GM12878 (cell line): ENCODE measurements around the gene DEK. TPM values are rescaled to one million over a fixed set of nuclear protein-coding genes. Genes with fewer than 3 reads are reported as not detected.

Experiments used
- ATAC-seq: fragments of 200-7000 bp; cut with Tn5 transposase; 3 replicates; pipeline ENCODE4 v1.9.1; 2020; ENCODE audit warnings: mild to moderate bottlenecking, moderate library complexity
- BruUV-seq: library from RNA; stranded (reverse); fragments of 400-500 nt; replicated peaks from 2 replicates; lab custom pipeline; 2021; lab: Mats Ljungman, UMichigan
- CTCF ChIA-PET: fragments of 300-600 bp; sonication (Branson Sonifier 250); formaldehyde crosslinking; extraction: SDS; loops from one replicate; lab custom pipeline; 2021; ENCODE audit warnings: inconsistent platforms; lab: Yijun Ruan, JAX
- POLR2A ChIA-PET: fragments of 350-600 bp; formaldehyde crosslinking; extraction: SDS; loops from one replicate; lab custom pipeline; 2021; ENCODE audit warnings: inconsistent platforms; lab: Charles Lee
- RAD21 ChIA-PET: fragments of 300-600 bp; sonication (Branson Sonifier 250); formaldehyde crosslinking; loops from one replicate; lab custom pipeline; 2023; ENCODE audit warnings: antibody characterized with exemption; ENCODE audit not compliant: unreplicated experiment; lab: Charles Lee
- SMC1A ChIA-PET: fragments of 300-600 bp; sonication (Branson Sonifier 250); formaldehyde crosslinking; loops from one replicate; lab custom pipeline; 2023; ENCODE audit not compliant: unreplicated experiment, uncharacterized antibody; lab: Charles Lee
- DNase-seq: peaks from one replicate; pipeline ENCODE4 v3.0.0-alpha.2; 2011; ENCODE audit warnings: low read depth, low spot score
- FAIRE-seq: peaks from 3 replicates; lab custom pipeline; 2011; peaks lifted over from hg19 to GRCh38; lab: Jason Lieb, UNC
- H2AFZ ChIP-seq: 2 replicates; pipeline ENCODE4 v1.6.0; 2011; ENCODE audit warnings: low read depth, low read length, control low read depth; ENCODE audit not compliant: control insufficient read depth
- H3K27ac ChIP-seq: 2 replicates; pipeline ENCODE4 v1.5.1; 2011; ENCODE audit warnings: control low read depth; ENCODE audit not compliant: control insufficient read depth, insufficient read depth
- H3K27me3 ChIP-seq, 2 experiments: replicated peaks in 1 of 2; 2 replicates each; pipeline versions ENCODE4 v1.6.0 to v1.6.1; 2011; ENCODE audit warnings: low read length in 1 of 2; ENCODE audit not compliant: control insufficient read depth in 2 of 2, insufficient read depth in 2 of 2
- H3K36me3 ChIP-seq, 2 experiments: 2 replicates each; pipeline ENCODE4 v1.5.1; 2011; ENCODE audit warnings: low read length in 1 of 2; ENCODE audit not compliant: control insufficient read depth in 2 of 2, insufficient read depth in 2 of 2
- H3K4me1 ChIP-seq: 2 replicates; pipeline ENCODE4 v1.6.1; 2011; ENCODE audit warnings: mild to moderate bottlenecking, low read length, moderate library complexity, mixed read lengths; ENCODE audit not compliant: control insufficient read depth, insufficient read depth
- H3K4me2 ChIP-seq: 2 replicates; pipeline ENCODE4 v1.6.0; 2011; ENCODE audit warnings: control low read depth; ENCODE audit not compliant: control insufficient read depth, insufficient read depth
- H3K4me3 ChIP-seq: fragments of 200-600 bp; sonication (generic); 2 replicates; pipeline ENCODE4 v1.5.1; 2016
- H3K79me2 ChIP-seq: 2 replicates; pipeline ENCODE4 v1.6.0; 2011; ENCODE audit warnings: low read length; ENCODE audit not compliant: control insufficient read depth, insufficient read depth
- H3K9ac ChIP-seq: 2 replicates; pipeline ENCODE4 v1.8.0; 2011; ENCODE audit warnings: low read length, control low read depth, mixed read lengths; ENCODE audit not compliant: control insufficient read depth, insufficient read depth
- H3K9me3 ChIP-seq: replicated peaks from 3 replicates; pipeline ENCODE4 v1.5.1; 2011; ENCODE audit warnings: mild to moderate bottlenecking, low read length; ENCODE audit not compliant: control insufficient read depth, insufficient read depth
- H4K20me1 ChIP-seq: 2 replicates; pipeline ENCODE4 v1.6.0; 2011; ENCODE audit not compliant: control insufficient read depth, insufficient read depth
- DPF2 ChIP-seq: fragments of 450-650 bp; IDR thresholded peaks from 2 replicates; pipeline ENCODE4 v1.6.1; 2017; ENCODE audit warnings: mild to moderate bottlenecking
- GATAD2B ChIP-seq: fragments of 450-650 bp; conservative IDR thresholded peaks from 2 replicates; pipeline ENCODE4 v1.6.1; 2017; ENCODE audit warnings: low read depth, mild to moderate bottlenecking, moderate library complexity
- NR2C2 ChIP-seq: IDR thresholded peaks from 2 replicates; pipeline ENCODE4 v1.6.1; 2011; ENCODE audit warnings: borderline replicate concordance, low read depth; ENCODE audit not compliant: control insufficient read depth, insufficient read length
- RCOR1 ChIP-seq: conservative IDR thresholded peaks from 2 replicates; pipeline ENCODE4 v1.6.1; 2012; ENCODE audit warnings: low read depth, low read length, improper control_type of control experiment
- RFX5 ChIP-seq: IDR thresholded peaks from 2 replicates; pipeline ENCODE4 v1.6.1; 2011; ENCODE audit warnings: low read depth, low read length, improper control_type of control experiment
- SMC3 ChIP-seq: IDR thresholded peaks from 2 replicates; pipeline ENCODE4 v1.6.1; 2011; ENCODE audit warnings: low read length, improper control_type of control experiment, borderline replicate concordance
- SUZ12 ChIP-seq: fragments of 200-600 bp; sonication (generic); IDR thresholded peaks from one replicate; pipeline ENCODE4 v1.6.1; 2018; ENCODE audit warnings: antibody characterized with exemption, mild to moderate bottlenecking; ENCODE audit not compliant: unreplicated experiment
- ZBED1 ChIP-seq: IDR thresholded peaks from 2 replicates; pipeline ENCODE4 v1.6.1; 2016; ENCODE audit warnings: borderline replicate concordance
- WGBS: methylation state at CpG from one replicate; pipeline ENCODE4 v1.1.6; 2016; ENCODE audit warnings: low lambda C conversion rate; ENCODE audit not compliant: insufficient replicate concordance, insufficient coverage; ENCODE audit errors: missing lambda C conversion rate; 5-methylcytosine and 5-hydroxymethylcytosine counted together
- in situ Hi-C: fragments of 300-500 bp; cut with MboI; formaldehyde crosslinking; loops from 9 replicates; pipeline ENCODE4 v1.14.3; 2018; ENCODE audit warnings: mixed read lengths
- intact Hi-C: fragments of 100-400 bp; cut with micrococcal nuclease; formaldehyde crosslinking; loops from one replicate; pipeline ENCODE4 v1.14.2; 2022; ENCODE audit not compliant: unreplicated experiment
- polyA plus RNA-seq, 11 experiments: library from polyadenylated mRNA; depleted of rRNA in 4 of 11; unstranded in 6 of 11; stranded (reverse) in 5 of 11; fragments of >200 nt; fragmentation: Nextera tagmentation in 4 of 11; fragmentation: Illumina TruSeq in 1 of 11; extraction: Ambion mirVana in 4 of 11; extraction: Trizol in 1 of 11; gene quantifications; 1 replicate in 1 of 11; 2 replicates in 10 of 11; pipeline versions ENCODE4 v1.2.1 to v1.2.3, GENCODE V29; 2011 to 2016; ENCODE audit warnings: inconsistent platforms in 2 of 11, missing spikeins in 2 of 11, low read depth in 1 of 11
- total RNA-seq, 4 experiments: library from RNA; depleted of rRNA in 3 of 4; stranded (reverse); fragments of >200 nt in 3 of 4; fragmentation: Illumina TruSeq in 1 of 4; extraction: Trizol in 1 of 4; gene quantifications; 2 replicates each; pipeline versions ENCODE4 v1.2.1 to v1.2.3, GENCODE V29; 2013 to 2021

The DEK gene
- total and polyA plus RNA-seq, 10 of the 15 experiments (the other 5 are each of a cell fraction or from before 2014, with no cell fraction given): 111 to 346 (median 196) TPM

DNA sequence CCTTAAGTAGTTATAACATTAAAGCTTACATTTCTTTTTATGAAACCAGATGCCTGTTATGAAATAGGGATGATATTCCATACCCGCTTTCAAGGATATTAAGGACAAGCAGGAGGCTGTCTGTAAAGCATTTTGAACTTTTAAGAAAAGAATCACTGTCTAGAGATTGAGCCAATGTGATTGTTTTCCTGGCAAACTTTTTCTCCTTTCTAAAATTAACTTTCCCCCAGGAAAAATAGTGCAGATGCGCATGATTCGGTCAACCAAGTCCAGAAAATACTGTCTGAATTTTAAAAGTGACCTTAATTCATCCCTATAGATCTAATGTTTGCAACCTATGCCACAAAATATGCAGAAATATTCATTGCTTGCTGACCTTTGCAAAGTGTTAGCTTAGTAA is 15.1 kb upstream of the DEK start:
- RAD21 ChIA-PET: no interaction called here
- Histone ChIP-seq H3K9me3 (no peaks in the 10 kb centered on the region), H3K27me3 (peaks cover 1 to 7% of the 10 kb centered on the region in 2 experiments; a peak in 3 of 4 replicates), H3K79me2 (no peaks in the 10 kb centered on the region), H4K20me1 (no peaks in the 10 kb centered on the region), H2AFZ (no peak overlapping the region)
- in situ Hi-C loops (no loop called here), intact Hi-C loops (no loop called here)
- no peak for FAIRE-seq
- DNase-seq: no peak
- CTCF ChIA-PET: no interaction called here
- 56% methylated on average over 3 of the region's 3 CpGs for WGBS
- no peak for ATAC-seq
- no peak for TF ChIP-seq DPF2
- TF ChIP-seq SMC3: no peak
- no peak for TF ChIP-seq RCOR1
- TF ChIP-seq, all 136 proteins: peak for 0
- BruUV-seq: no TSS peak
- H3K4me3 ChIP-seq: no peak overlapping the region
- H3K9ac ChIP-seq: no peak overlapping the region
- no peaks in the 10 kb centered on the region for H3K4me1 ChIP-seq
- ChIA-PET POLR2A (no interaction called here), SMC1A (interaction anchor here (1.1 kb wide), 1 partner anchor 24 kb away, joined by 3 read pairs; no protein-coding TSS in a partner anchor)
- no peaks in the 10 kb centered on the region for H3K36me3 ChIP-seq
- H3K27ac ChIP-seq: no peak overlapping the region
- H3K4me2 ChIP-seq: no peak overlapping the region

DNA sequence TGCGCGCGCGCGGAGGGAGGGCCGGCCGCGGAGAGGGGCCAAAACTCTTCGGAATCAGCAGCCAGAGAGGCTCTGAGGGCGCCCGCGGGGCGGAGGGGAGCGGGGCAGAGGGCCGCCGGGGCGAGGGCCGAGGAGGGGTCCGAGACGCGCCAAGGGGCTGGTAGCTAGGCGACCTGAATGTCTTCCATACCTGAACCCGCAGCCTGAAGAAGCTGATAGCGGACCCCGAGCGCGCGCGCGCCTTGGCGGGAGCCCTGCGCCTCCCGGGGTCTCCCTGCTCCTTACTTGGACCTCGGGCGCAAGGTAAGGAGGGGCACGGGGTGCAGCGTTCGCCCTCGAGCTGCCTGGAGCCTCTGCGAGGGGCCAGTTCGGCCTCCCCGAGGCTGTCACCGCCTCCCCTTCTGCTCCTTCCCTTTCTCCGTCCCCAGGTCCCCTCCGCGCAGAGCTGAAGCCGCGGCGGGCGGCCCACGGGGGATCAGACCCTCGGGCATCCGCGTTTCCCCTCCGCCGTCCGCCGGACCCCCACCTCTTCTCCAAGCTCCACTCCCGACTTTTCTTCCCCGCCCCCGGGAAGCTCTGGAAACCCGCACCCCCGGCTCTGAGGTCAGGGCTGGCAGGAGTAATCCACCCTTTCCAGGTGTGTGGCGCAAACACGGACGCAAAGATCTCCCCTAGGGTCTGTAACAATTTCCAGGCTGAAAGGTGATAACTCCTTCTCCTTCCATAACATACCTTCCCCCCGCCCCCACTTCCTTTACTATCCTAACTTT is 13.1 kb upstream of the DEK start:
- Histone ChIP-seq H3K36me3 (no peaks in the 10 kb centered on the region), H3K4me3 (no peak overlapping the region), H3K4me1 (no peaks in the 10 kb centered on the region), H3K27ac (no peak overlapping the region), H3K79me2 (no peaks in the 10 kb centered on the region), H2AFZ (no peak overlapping the region), H3K9me3 (no peaks in the 10 kb centered on the region), H3K4me2 (no peak overlapping the region), H3K9ac (no peak overlapping the region), H3K27me3 (peaks cover 1 to 7% of the 10 kb centered on the region in 2 experiments; a peak in 3 of 4 replicates), H4K20me1 (no peaks in the 10 kb centered on the region)
- in situ Hi-C loops: no loop called here
- ChIA-PET POLR2A (no interaction called here), SMC1A (no interaction called here), CTCF (no interaction called here), RAD21 (no interaction called here)
- no TSS peak for BruUV-seq
- DNase-seq (no peak), ATAC-seq (no peak), FAIRE-seq (no peak)
- 8% methylated on average over 55 of the region's 67 CpGs for WGBS
- TF ChIP-seq SUZ12 (peak; percentile 33), GATAD2B (no peak), NR2C2 (no peak), ZBED1 (no peak), RFX5 (no peak)
- intact Hi-C loops: no loop called here
